Endothelial cell of umbilical vein (primary cell): ENCODE measurements around the gene KRT86.

ENCODE experiments used
- EZH2 ChIP-seq: IDR thresholded peaks from 2 replicates; pipeline ENCODE4 v1.6.1; 2012; ENCODE audit warnings: borderline replicate concordance, low read depth, mild to moderate bottlenecking, moderate library complexity, low read length, inconsistent platforms; ENCODE audit not compliant: severe bottlenecking
- JUN ChIP-seq: IDR thresholded peaks from 2 replicates; pipeline ENCODE4 v1.6.1; 2011; ENCODE audit warnings: borderline replicate concordance, low read depth; ENCODE audit not compliant: insufficient read length, insufficient read depth
- MYC ChIP-seq: IDR thresholded peaks from one replicate; pipeline ENCODE4 v1.6.1; 2011; ENCODE audit warnings: mild to moderate bottlenecking, low read depth, low read length
- POLR2A ChIP-seq: IDR thresholded peaks from 2 replicates; pipeline ENCODE4 v1.6.1; 2012; ENCODE audit warnings: low read depth, mild to moderate bottlenecking, control low read depth, low read length
- POLR2AphosphoS5 ChIP-seq: IDR thresholded peaks from 2 replicates; pipeline ENCODE4 v1.6.1; 2012; ENCODE audit warnings: low read depth, mild to moderate bottlenecking, control low read depth, low read length, moderate library complexity; ENCODE audit not compliant: insufficient read depth
- TF ChIP-seq, protein P1 (sequence below), 2 donors: IDR thresholded peaks; 1 replicate in 1 of 2; 2 replicates in 1 of 2; pipeline ENCODE4 v1.5.1; 2011; ENCODE audit warnings: low read length in 2 of 2, mild to moderate bottlenecking in 2 of 2, moderate library complexity in 2 of 2, control low read depth in 1 of 2, inconsistent platforms in 1 of 2, low read depth in 1 of 2; ENCODE audit not compliant: insufficient read depth in 1 of 2; ENCODE audit errors: extremely low read depth in 1 of 2
- TF ChIP-seq, protein P2 (sequence below): IDR thresholded peaks from 2 replicates; pipeline ENCODE4 v1.6.1; 2011; ENCODE audit not compliant: insufficient read depth, insufficient read length

DNA sequence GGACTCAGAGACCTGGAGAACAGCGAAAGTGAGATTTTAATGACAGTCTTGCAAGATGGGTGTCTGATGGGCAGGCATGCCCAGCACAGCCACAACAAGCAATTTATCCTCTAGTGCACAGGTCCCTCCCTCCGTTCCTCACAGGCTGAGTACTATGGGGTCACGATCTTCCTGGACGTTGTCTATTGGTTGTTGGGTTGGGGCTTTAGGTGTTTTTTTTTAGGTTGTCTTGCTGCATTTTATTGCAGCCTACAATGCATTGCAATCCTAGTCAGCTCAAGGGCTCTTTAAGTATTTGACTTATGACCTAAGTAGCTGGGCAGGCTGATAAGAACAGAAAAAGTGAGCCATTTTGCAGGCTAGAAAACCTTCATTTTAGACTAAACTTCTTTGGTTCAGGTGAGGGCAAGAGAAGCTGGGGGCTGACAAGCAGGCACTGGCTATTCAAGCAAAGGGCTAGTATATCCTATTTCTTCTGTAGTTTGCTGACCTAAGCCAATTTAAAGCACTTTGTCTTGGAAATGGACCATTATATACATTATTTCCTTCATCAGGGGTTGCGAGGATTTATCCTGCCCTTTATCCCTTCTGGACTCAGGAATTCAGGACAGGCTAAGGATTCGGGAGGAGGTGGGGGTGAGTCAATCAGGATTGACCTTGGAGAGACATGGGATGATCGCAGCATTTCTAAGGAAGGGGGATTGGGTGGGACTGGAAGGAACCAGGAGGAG lies 35.4 kb upstream of the KRT86 start:
- TF ChIP-seq, protein P1, sequence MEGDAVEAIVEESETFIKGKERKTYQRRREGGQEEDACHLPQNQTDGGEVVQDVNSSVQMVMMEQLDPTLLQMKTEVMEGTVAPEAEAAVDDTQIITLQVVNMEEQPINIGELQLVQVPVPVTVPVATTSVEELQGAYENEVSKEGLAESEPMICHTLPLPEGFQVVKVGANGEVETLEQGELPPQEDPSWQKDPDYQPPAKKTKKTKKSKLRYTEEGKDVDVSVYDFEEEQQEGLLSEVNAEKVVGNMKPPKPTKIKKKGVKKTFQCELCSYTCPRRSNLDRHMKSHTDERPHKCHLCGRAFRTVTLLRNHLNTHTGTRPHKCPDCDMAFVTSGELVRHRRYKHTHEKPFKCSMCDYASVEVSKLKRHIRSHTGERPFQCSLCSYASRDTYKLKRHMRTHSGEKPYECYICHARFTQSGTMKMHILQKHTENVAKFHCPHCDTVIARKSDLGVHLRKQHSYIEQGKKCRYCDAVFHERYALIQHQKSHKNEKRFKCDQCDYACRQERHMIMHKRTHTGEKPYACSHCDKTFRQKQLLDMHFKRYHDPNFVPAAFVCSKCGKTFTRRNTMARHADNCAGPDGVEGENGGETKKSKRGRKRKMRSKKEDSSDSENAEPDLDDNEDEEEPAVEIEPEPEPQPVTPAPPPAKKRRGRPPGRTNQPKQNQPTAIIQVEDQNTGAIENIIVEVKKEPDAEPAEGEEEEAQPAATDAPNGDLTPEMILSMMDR (IDR thresholded peaks at IDR 0.05; ENCODE audit: extremely low read depth in 1 of 2, insufficient read depth in 1 of 2, low read depth in 1 of 2, low read length in 2 of 2) = no peak
- TF ChIP-seq JUN (no peak), POLR2A (no peak), MYC (no peak), EZH2 (no peak), POLR2AphosphoS5 (no peak)
- TF ChIP-seq, protein P2, sequence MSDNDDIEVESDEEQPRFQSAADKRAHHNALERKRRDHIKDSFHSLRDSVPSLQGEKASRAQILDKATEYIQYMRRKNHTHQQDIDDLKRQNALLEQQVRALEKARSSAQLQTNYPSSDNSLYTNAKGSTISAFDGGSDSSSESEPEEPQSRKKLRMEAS = no peak
